NB4 (cell line): ENCODE data around the gene TPCN1.

Experiments used
- POLR2A ChIP-seq: IDR thresholded peaks from 2 replicates; pipeline ENCODE4 v1.6.1; 2011; ENCODE audit warnings: mild to moderate bottlenecking; ENCODE audit not compliant: insufficient read length; ENCODE audit errors: extremely low read depth
- TF ChIP-seq, protein P1 (sequence below): IDR thresholded peaks from one replicate; pipeline ENCODE4 v1.5.1; 2012; ENCODE audit warnings: low read depth, low read length

DNA sequence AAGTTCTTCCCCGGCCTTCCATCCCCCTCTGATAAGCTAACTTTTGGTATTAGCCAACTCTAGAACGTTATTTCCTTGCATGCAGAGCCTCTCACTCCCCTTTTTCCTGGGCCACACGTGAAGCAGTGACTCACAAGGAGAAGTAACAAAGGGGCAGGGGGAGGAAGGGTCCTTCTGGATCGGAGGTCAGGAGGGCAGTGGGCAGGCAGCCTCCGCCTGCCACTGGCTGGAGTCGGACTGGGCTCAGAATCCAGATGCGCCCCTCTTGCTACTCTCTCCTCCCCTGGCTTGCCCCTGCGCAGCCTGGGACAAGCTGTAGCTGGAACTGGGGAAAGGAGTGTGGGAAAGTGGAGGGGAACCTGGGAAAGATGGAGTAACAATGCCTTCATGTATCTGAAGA, 55.0 kb downstream of the TPCN1 start:
- TF ChIP-seq POLR2A, result no peak
- TF ChIP-seq, protein P1, sequence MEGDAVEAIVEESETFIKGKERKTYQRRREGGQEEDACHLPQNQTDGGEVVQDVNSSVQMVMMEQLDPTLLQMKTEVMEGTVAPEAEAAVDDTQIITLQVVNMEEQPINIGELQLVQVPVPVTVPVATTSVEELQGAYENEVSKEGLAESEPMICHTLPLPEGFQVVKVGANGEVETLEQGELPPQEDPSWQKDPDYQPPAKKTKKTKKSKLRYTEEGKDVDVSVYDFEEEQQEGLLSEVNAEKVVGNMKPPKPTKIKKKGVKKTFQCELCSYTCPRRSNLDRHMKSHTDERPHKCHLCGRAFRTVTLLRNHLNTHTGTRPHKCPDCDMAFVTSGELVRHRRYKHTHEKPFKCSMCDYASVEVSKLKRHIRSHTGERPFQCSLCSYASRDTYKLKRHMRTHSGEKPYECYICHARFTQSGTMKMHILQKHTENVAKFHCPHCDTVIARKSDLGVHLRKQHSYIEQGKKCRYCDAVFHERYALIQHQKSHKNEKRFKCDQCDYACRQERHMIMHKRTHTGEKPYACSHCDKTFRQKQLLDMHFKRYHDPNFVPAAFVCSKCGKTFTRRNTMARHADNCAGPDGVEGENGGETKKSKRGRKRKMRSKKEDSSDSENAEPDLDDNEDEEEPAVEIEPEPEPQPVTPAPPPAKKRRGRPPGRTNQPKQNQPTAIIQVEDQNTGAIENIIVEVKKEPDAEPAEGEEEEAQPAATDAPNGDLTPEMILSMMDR, result no peak
